Hepatocyte (in vitro differentiated cells): ENCODE data around the gene TESMIN. TPM values are rescaled to one million over a fixed set of nuclear protein-coding genes. Genes with fewer than 3 reads are reported as not detected.

Source experiments
- DNase-seq: peaks from one replicate; pipeline ENCODE4 v3.0.0-alpha.2; 2016; ENCODE audit warnings: low spot score
- H2AFZ ChIP-seq: fragments of 200-600 bp; sonication (generic); 2 replicates; pipeline ENCODE4 v1.6.0; 2016; ENCODE audit warnings: antibody characterized with exemption, mild to moderate bottlenecking
- H3K27ac ChIP-seq: fragments of 200-600 bp; sonication (generic); 2 replicates; pipeline ENCODE4 v1.5.1; 2016; ENCODE audit warnings: mild to moderate bottlenecking
- H3K27me3 ChIP-seq: fragments of 200-600 bp; sonication (generic); 2 replicates; pipeline ENCODE4 v1.6.1; 2016
- H3K36me3 ChIP-seq: fragments of 200-600 bp; sonication (generic); replicated peaks from 2 replicates; pipeline ENCODE4 v1.5.1; 2016; ENCODE audit warnings: low read depth; ENCODE audit not compliant: insufficient read depth
- H3K4me1 ChIP-seq: fragments of 200-600 bp; sonication (generic); 2 replicates; pipeline ENCODE4 v1.5.1; 2016; ENCODE audit warnings: mild to moderate bottlenecking, moderate library complexity; ENCODE audit not compliant: insufficient read depth
- H3K4me2 ChIP-seq: fragments of 200-600 bp; sonication (generic); 2 replicates; pipeline ENCODE4 v1.6.0; 2016
- H3K4me3 ChIP-seq: fragments of 200-600 bp; sonication (generic); 2 replicates; pipeline ENCODE4 v1.5.1; 2016; ENCODE audit warnings: mild to moderate bottlenecking
- H3K79me2 ChIP-seq: fragments of 200-600 bp; sonication (generic); 2 replicates; pipeline ENCODE4 v1.6.0; 2017; ENCODE audit warnings: mild to moderate bottlenecking
- H3K9me2 ChIP-seq: fragments of 200-600 bp; sonication (generic); replicated peaks from 2 replicates; pipeline ENCODE4 v1.6.0; 2017; ENCODE audit warnings: mild to moderate bottlenecking; ENCODE audit not compliant: insufficient read depth
- H3K9me3 ChIP-seq: fragments of 200-600 bp; sonication (generic); 2 replicates; pipeline ENCODE4 v1.5.1; 2016; ENCODE audit warnings: low read depth, mild to moderate bottlenecking
- H4K20me1 ChIP-seq: fragments of 200-600 bp; sonication (generic); 2 replicates; pipeline ENCODE4 v1.6.0; 2016; ENCODE audit warnings: mild to moderate bottlenecking; ENCODE audit not compliant: insufficient read depth, poor library complexity, severe bottlenecking
- EZH2 ChIP-seq: fragments of 200-600 bp; sonication (generic); IDR thresholded peaks from 2 replicates; pipeline ENCODE4 v1.6.1; 2016; ENCODE audit warnings: antibody characterized with exemption, mild to moderate bottlenecking, borderline replicate concordance
- EZH2phosphoT487 ChIP-seq: fragments of 200-600 bp; sonication (generic); IDR thresholded peaks from one replicate; pipeline ENCODE4 v1.6.1; 2018; ENCODE audit warnings: antibody characterized with exemption, mild to moderate bottlenecking, low read depth, moderate library complexity; ENCODE audit not compliant: unreplicated experiment, severe bottlenecking
- WGBS: methylation state at CpG from one replicate; pipeline ENCODE4 v1.1.6; 2016; ENCODE audit warnings: low lambda C conversion rate; ENCODE audit errors: missing lambda C conversion rate; 5-methylcytosine and 5-hydroxymethylcytosine counted together
- polyA plus RNA-seq: library from polyadenylated mRNA; unstranded; fragments of >200 nt; fragmentation: Nextera tagmentation; extraction: Ambion mirVana; gene quantifications from 2 replicates; pipeline ENCODE4 v1.2.1, GENCODE V29; 2016
- total RNA-seq: library from RNA; depleted of rRNA; stranded (reverse); fragments of >200 nt; gene quantifications from 2 replicates; pipeline ENCODE4 v1.2.3, GENCODE V29; 2014
- TF ChIP-seq, protein P1 (sequence below): fragments of 200-600 bp; sonication (generic); IDR thresholded peaks from 2 replicates; pipeline ENCODE4 v1.5.1; 2016; ENCODE audit warnings: antibody characterized with exemption, mild to moderate bottlenecking; ENCODE audit not compliant: poor library complexity

The TESMIN gene
- total and polyA plus RNA-seq, 2 experiments from 2014 or later: 1.5 to 6.7 TPM

DNA sequence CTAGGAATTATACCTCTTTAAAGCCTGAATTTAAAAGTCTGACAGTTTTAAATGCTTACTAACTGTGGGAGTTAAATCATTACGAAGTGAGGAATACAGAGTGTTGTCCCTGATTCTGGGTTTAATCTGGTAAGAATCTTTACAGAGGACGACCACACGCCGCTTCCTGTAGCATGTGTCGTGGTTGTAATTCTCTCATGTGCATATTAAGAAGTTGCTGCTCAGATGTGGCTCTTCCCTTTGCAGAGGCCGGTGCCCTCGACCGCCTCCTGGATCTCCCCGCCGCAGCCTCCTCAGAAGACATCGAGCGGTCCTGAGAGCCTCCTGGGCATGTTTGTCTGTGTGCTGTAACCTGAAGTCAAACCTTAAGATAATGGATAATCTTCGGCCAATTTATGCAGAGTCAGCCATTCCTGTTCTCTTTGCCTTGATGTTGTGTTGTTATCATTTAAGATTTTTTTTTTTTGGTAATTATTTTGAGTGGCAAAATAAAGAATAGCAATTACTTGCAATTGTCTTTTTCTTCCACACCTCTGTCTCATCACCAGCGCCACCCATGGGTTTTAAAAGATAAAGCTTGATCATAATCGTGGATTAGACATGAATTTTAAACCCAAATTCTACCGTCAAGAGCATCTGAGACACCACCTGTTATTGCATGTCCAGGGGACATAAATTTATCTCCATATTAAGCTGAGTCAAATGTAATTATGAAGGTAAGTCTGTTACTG lies 60.5 kb downstream of the TESMIN start:
- TF ChIP-seq EZH2 (no peak), EZH2phosphoT487 (no peak)
- TF ChIP-seq, protein P1, sequence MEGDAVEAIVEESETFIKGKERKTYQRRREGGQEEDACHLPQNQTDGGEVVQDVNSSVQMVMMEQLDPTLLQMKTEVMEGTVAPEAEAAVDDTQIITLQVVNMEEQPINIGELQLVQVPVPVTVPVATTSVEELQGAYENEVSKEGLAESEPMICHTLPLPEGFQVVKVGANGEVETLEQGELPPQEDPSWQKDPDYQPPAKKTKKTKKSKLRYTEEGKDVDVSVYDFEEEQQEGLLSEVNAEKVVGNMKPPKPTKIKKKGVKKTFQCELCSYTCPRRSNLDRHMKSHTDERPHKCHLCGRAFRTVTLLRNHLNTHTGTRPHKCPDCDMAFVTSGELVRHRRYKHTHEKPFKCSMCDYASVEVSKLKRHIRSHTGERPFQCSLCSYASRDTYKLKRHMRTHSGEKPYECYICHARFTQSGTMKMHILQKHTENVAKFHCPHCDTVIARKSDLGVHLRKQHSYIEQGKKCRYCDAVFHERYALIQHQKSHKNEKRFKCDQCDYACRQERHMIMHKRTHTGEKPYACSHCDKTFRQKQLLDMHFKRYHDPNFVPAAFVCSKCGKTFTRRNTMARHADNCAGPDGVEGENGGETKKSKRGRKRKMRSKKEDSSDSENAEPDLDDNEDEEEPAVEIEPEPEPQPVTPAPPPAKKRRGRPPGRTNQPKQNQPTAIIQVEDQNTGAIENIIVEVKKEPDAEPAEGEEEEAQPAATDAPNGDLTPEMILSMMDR: no peak
- WGBS: 70% methylated on average over 16 of the region's 16 CpGs

DNA sequence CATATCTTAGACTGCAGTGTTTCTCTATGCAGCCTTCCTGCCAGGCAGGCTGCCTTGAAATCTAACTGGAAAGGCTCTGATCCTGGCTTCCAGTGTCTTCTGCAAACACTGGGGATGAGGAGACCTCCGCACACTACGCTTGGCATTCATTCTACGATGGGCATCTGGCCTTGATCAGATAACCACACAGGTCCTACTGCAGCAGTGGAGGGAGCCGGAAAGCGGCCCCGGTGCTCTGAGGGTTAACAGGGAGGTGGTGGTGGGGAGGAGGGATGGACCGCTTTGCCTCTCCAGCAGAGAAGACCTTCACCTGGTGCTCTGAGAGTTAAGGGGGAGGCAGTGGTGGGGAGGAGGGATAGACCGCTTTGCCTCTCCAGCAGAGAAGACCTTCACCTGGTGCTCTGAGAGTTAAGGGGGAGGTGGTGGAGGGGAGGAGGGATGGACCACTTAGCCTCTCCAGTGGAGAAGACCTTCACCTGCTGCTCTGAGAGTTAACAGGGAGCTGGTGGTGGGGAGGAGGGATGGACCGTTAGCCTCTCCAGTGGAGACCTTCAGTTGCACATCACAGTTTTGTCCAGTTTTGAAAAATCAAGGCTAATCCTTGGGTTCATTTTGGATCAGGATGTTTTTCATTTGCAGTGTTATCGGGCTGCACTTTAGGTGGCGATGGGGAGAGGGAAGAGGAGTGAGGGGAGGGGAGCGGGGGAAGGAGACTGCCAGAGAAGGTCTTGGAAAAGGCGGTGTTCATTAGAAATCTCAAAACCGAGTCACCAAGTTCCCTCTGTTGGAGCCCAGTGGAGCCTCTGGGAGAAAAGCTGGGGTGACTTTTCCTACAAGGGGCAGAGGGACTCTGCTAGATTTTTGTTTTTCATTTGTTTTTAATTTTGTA lies 61.3 kb downstream of the TESMIN start:
- Histone ChIP-seq H3K4me2 (no peak overlapping the region), H3K4me3 (no peak overlapping the region), H3K27ac (no peak overlapping the region), H3K4me1 (peaks cover under 1% of the 10 kb centered on the region), H4K20me1 (no peaks in the 10 kb centered on the region), H2AFZ (no peak overlapping the region), H3K9me2 (no peaks in the 10 kb centered on the region), H3K9me3 (no peaks in the 10 kb centered on the region), H3K79me2 (no peaks in the 10 kb centered on the region), H3K27me3 (peaks cover 44% of the 10 kb centered on the region), H3K36me3 (no peaks in the 10 kb centered on the region)
- 56% methylated on average over 14 of the region's 14 CpGs for WGBS
- TF ChIP-seq EZH2: no peak
- TF ChIP-seq, protein P1: no peak
- no peak for TF ChIP-seq EZH2phosphoT487
- no peak for DNase-seq

More for the DNA sequence above, 60.5 kb downstream of the TESMIN start:
- no peaks in the 10 kb centered on the region for H3K9me2 ChIP-seq
- no peak overlapping the region for H3K27ac ChIP-seq
- H3K36me3 ChIP-seq: no peaks in the 10 kb centered on the region
- no peaks in the 10 kb centered on the region for H3K4me1 ChIP-seq
- no peaks in the 10 kb centered on the region for H3K79me2 ChIP-seq
- no peaks in the 10 kb centered on the region for H4K20me1 ChIP-seq
- no peak overlapping the region for H3K4me2 ChIP-seq
- DNase-seq: no peak
- H2AFZ ChIP-seq: no peak overlapping the region
- no peaks in the 10 kb centered on the region for H3K9me3 ChIP-seq
- H3K27me3 ChIP-seq: peaks cover 35% of the 10 kb centered on the region
- no peak overlapping the region for H3K4me3 ChIP-seq

DNA sequence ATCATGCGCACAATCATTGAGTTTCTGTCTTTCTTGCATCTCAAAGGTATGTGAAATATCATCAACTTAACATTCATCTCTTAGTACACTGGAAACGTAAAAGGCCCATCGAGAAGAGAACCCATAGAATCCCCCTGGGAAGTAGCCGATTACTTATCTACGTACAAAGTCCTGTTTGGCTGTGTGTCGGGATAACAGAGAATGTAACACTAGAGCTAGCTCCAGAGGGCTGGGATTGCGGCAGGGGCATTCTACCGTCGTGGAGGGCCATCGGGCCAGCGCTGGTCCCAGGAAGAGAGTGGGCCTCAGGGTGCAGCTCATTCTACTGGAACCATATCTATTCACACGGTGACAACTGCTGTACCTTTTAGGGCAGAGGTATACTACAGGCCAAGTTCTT lies 62.4 kb downstream of the TESMIN start:
- 69% methylated on average over 12 of the region's 12 CpGs for WGBS
- no peak for TF ChIP-seq EZH2
- TF ChIP-seq, protein P1: no peak
- no peak for TF ChIP-seq EZH2phosphoT487

More for the DNA sequence above, 62.4 kb downstream of the TESMIN start:
- H3K79me2 ChIP-seq: no peaks in the 10 kb centered on the region
- H3K9me2 ChIP-seq: no peaks in the 10 kb centered on the region
- H3K27ac ChIP-seq: no peak overlapping the region
- no peak overlapping the region for H2AFZ ChIP-seq
- H4K20me1 ChIP-seq: no peaks in the 10 kb centered on the region
- peaks cover 53% of the 10 kb centered on the region for H3K27me3 ChIP-seq
- no peak overlapping the region for H3K4me3 ChIP-seq
- H3K4me2 ChIP-seq: no peak overlapping the region
- H3K36me3 ChIP-seq: no peaks in the 10 kb centered on the region
- peaks cover 6% of the 10 kb centered on the region for H3K4me1 ChIP-seq
- no peak for DNase-seq
- H3K9me3 ChIP-seq: no peaks in the 10 kb centered on the region
